HK-2 (cell line): ENCODE data around the gene DENND1A.
A peak's percentile ranks its signal among the peaks of the same experiment; 100 is the strongest.

ENCODE experiments used
- DNase-seq: peaks from one replicate; pipeline ENCODE4 v3.0.0-alpha.2; 2018; ENCODE audit not compliant: unreplicated experiment

Gene DENND1A

DNA sequence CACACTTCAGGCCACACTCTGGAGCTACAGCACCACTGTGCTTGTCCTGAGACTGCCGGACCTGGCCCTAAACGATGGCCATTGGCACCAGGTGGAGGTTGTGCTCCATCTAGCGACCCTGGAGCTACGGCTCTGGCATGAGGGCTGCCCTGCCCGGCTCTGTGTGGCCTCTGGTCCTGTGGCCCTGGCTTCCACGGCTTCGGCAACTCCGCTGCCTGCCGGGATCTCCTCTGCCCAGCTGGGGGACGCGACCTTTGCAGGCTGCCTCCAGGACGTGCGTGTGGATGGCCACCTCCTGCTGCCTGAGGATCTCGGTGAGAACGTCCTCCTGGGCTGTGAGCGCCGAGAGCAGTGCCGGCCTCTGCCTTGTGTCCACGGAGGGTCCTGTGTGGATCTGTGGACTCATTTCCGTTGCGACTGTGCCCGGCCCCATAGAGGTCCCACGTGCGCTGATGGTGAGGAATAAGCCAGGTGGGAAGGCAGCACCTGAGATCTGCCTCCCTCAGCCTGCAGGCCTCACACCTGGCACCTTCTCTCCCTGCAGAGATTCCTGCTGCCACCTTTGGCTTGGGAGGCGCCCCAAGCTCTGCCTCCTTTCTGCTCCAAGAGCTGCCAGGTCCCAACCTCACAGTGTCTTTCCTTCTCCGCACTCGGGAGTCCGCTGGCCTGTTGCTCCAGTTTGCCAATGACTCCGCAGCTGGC, 559.2 kb downstream of the DENND1A start:
- DNase-seq = no peak

DNA sequence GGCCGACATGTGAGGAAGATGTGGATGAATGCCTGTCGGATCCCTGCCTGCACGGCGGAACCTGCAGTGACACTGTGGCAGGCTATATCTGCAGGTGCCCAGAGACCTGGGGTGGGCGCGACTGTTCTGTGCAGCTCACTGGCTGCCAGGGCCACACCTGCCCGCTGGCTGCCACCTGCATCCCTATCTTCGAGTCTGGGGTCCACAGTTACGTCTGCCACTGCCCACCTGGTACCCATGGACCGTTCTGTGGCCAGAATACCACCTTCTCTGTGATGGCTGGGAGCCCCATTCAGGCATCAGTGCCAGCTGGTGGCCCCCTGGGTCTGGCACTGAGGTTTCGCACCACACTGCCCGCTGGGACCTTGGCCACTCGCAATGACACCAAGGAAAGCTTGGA, 559.8 kb downstream of the DENND1A start:
- DNase-seq = no peak

DNA sequence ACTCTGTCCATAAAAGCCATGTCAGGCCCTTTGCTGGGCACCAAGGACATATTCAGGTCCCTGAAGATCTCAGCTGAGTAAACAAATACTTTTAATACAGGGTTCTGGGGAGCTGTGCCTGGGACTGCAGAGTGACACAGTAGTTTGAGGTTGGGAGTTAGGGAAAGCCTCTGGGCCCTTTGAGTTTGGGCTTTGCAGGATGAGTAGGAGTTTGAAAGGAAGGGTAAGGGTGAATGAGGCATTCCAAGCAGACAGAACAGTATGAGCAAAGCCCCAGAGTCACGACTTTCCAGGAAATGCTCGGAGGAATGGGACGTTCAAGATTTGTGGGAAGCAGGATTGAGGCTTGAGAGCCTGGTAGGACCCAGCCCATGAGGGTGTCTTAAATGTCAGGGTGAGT, 560.6 kb downstream of the DENND1A start:
- no peak for DNase-seq

DNA sequence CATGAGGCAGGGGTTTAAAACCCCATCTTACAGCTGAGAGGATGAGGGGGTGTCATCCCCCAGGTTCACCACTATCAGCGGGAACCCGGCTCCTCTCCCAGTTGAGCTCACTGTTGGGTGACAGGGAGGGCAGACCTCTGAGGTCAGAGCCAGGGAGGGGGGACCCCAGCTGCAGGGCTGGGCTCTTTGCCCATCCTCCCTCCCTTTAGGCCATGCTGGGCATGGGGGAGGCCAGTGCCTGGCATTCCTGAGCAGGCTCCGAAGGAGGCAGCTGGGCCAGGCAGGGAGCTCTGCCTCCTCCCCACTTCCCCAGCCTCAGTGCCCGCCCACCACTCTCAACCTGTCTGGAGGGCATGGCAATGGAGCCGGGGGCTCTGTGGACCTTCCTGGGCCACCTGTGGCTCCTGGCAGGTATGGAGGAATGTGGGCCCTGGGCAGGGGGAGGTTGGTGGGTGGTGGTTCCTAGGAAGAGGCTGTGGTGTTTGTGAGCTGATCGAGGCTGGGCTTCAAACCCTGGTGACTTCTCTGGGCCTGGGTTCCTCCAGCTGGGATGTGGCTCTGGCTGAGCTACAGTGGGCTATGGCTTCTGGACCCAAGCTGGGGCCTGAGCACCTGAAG, 561.3 kb downstream of the DENND1A start:
- no peak for DNase-seq

DNA sequence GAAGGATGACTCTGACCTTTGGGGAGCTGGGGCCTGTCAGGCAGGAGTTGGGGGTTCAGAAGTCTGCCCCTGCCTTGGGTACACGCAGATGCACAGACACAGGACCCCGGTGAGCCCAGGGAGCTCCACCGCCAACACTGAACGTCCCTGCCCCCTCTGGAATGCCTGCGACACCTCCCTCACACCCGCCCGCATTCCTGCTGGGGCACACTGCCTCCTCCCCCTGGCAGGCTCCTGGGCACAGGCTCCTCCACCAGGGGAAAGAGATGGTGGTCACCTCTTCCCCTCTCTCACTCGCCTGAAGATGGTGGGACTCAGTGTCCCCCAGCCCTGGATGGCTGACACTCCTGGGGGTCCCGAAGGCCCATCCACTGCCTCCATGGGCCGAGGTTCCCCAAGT, 561.9 kb downstream of the DENND1A start:
- DNase-seq = no peak

DNA sequence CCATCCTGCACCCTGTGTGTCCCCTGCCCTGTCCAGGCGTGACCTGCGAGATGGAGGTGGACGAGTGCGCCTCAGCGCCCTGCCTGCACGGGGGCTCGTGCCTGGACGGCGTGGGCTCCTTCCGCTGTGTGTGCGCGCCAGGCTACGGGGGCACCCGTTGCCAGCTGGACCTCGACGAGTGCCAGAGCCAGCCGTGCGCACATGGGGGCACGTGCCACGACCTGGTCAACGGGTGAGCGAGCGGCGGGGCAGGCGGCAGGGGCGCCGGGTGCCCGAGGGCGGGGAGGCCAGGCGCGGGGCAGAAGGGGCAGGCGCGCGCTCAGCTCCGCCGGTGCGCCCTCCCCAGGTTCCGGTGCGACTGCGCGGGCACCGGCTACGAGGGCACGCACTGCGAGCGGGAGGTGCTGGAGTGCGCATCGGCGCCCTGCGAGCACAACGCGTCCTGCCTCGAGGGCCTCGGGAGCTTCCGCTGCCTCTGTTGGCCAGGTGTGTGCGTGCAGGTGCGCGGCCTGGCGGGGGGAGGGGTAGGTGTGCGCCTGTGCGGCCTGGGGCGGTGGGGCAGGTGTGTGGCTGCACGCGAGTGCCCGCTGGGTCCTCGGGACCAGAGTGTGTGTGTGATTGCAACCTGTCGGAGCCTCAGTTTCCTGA, 563.9 kb downstream of the DENND1A start:
- DNase-seq = no peak

DNA sequence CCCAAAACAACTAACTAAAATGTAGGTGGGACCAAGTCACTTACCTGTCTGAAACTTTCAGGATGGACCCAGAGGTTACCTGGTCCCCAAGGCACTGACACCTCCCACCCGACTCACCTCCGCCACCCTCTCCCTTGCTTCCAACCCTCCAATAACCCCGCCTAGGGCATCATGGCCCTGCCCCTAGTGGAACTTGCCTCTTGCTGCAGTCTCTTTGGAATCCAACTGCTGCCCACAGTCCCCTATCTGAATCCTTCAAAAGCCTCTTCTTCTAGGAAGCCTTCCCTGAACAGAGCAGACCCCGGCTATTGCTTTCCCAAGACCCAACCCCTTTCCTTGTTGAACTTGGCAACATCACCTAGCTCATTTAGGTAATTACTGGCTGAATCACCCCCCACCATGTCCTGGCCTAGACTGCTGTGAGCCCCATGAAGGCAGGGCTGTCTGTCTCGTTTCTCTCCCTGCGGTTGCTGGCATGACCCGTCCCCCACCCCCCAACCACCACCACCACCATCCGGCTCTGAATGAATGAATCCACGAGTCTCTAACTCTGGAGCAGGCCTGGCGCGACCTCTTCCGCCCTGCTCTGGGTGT, 564.5 kb downstream of the DENND1A start:
- DNase-seq = no peak

DNA sequence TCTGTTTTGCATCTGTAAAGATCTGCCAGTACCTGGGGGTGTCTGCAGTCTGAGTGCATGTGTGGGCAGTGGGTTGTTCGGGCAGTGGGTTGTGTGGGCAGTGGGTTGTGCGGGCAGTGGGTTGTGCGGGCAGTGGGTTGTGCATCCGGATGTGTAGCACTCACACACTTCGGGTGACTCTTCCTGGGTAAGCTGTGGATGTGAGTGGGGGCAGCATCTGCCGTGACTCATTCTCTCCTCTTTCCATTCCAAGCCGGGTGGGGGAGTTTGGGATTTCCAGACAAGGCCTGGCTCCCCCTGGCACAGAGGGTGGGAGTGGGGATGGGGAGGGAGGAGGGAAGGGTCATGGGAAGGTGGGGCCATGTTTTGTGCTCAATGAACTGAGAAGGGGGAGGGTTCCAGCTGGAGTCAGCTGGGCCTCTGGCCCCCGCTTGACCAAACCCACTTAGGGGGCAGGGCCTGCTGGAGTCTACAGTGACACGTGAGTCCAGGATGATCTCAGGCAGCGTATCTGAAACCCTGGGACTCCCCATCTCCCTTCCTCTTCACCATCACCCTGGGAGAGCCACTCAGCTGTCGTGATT, 565.6 kb downstream of the DENND1A start:
- peak; percentile 85 for DNase-seq

DNA sequence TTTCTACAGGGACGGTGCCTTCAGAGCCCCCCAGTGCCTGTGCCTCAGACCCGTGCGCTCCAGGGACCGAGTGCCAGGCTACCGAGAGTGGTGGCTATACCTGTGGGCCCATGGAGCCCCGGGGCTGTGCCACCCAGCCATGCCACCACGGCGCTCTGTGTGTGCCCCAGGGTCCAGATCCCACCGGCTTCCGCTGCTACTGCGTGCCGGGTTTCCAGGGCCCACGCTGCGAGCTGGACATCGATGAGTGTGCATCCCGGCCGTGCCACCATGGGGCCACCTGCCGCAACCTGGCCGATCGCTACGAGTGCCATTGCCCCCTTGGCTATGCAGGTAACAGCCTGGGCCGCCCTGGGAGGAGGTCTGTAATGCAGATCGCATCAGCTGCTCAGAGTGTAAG, 567.1 kb downstream of the DENND1A start:
- DNase-seq = no peak

DNA sequence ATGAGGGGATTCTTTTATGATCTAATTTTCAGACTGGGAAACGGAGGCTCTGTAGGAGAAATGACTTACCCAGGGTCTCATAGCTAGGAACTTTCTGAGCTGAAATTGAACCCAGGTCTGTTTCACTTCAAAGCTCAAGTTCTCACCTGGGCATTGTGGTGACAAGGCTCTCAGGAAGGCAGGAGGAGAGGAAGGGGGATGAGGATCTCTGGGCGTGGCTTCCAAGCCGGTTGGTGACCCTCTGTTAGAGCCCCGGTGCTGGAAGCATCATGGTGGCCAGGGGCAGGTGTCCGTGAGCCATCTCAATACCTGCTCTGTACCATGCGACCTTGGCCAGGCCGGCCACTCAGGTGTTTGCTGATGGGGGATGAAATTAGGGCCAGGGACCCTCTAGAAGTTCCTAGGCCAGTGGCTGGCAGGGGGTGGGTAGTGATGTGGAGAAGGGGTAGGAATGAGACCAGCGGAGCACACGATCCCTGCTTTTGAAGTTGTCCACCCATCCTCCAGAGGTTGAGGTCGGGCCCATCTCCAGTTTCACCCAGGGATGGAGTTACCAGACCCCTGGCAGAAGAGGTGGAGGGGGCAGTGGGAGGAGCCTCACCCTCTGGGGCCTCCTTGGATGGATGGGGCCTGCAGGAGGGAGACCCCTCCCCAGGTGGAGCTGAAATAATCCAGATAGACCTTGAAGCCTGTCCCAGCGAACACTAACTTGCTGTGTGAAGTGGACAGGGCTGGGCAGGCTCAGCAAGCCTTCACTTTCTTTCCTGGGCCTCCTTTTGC, 568.0 kb downstream of the DENND1A start:
- no peak for DNase-seq

DNA sequence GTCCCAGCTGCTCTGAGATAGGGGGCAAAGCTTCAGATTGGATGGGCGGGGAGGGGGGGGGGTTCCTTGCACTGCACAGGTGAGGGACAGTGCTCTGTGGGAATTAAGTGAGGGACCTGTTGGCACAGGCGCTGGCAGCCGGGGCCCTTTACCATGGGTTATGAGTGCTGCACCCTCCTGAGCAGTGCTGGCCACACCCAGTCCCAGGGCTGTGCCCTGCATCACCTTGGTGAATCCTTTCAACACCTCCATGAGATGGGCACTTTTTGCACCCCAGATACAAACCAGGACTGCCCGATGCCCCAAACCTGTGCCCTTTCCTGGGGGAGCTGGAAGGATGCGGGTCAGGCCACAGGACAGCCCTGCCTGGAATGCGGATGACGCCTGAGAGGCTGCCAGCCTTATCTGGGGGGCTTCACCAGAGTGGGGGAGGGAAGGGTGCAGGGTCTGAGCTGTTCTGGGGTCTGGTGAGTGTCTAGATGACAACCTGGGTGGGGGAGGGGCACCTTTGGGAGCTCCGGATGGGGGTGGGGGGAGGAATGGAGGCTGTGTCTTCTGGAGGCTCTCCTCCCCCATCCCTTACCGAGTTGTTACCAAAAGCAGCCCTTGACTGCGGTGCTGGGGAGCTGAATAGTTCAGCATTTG, 568.7 kb downstream of the DENND1A start:
- DNase-seq = no peak

DNA sequence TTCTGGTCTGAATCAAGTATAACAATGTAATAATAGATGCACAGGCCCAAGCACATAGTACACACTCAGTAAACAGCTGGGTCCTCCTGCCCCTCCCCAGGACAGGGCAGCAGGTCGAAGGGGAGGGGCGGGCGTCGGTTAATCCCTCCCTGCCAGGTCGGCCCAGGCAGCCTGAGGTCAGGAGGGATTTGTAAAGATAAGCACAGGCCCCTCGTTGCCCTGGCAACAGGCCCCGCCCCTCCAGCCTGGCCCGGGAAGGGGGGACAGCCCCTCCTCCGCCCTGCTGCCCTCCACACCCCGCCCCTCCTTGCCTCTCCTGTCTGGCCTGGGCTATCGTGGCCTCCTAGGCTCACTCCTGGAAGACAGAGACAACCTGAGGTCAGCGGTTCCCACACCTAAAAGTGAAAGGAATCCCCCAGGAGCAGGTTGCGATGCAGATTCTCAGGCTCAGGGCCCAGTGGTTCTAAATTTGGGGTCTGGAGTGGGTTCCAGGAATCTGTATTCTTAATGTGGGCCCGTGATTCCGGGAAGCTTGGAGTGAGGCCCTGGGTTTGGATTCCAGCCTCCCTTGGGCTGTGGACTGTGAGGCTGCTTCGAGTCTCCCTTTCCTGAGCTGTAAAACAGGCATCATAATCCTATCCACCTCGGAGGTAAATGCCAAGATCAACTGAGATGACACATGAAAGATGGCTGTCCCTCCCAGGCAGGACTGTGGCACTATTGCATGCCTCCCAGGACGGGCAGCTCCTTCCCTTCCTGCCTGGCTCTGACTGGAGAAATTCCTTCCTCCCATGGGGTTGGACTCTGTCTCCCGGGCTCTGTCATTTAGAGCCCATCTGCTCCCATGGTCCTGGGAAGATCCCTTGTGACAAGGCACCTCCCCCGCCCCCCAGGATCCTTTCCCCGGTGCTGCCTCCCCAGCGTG, 569.5 kb downstream of the DENND1A start:
- no peak for DNase-seq

DNA sequence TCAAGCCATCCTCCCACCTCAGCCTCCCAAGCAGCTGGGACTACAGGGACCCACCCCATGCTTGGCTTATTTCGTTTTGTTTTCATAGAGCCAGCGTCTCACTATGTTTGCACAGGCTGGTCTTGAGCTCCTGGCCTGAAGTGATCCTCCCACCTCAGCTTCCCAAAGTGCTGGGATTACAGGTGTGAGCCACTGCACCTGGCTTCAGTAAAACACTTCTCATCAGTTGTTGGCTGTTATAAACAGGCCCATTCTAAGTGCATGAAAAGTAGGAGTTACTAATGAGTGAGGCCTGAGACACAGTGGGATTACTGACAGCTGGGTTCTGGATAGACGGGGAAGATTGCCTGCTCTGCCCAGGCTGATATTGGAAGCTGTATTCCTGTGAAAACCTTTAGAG, 570.4 kb downstream of the DENND1A start:
- DNase-seq = no peak

DNA sequence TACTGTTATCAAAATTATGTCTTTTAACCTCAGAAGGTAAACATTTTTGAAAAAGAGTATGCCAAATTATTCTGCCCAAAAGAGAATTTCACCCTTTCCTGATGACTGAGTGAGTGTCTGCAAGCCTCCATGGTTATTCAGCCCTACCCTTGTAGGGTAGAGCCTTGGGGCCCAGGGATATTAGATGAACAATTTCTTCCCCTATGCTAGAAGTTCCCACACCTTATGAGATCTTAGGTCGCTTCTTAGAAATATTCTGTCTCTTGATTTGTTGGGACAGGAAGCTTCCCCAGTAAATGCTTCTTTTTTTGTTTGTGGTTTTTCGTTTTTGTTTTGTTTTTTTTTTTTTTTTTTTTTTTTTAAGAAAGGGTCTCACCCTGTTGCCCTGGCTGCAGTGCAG, 570.8 kb downstream of the DENND1A start:
- no peak for DNase-seq

DNA sequence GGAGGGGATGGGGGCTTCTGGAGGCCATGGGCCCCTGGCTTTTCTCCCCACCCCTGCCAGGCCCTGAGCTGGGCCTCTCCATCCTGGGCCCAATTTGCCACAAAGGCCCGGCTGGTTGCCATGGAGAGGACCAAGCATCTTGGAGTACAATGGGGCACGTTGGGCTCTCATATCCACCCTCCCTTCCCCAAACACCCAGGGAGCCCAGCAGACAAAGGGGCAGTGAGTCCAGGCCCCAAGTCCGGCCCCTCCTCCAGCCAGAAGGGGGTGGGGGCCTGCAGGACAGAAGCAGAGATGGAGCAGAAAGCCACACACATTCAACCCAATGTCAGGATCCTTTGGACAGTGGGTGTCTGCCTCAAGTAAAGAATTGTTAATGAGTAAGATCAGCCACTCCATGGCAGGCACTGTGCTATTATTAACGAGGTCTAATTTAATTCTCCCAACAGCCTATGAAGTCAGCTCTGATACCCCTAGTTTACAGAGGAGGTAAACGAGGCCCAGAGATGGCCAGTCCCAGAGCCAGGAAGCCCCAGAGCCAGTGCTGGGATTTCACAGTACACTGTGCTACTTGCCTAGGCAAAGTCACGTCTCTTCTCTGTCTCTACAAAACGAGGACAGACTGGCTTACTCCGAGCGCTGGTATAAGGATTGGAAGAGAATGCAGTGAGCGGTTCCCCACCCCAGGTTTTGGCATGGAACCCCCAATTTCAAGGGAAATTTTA, 571.6 kb downstream of the DENND1A start:
- DNase-seq = no peak

DNA sequence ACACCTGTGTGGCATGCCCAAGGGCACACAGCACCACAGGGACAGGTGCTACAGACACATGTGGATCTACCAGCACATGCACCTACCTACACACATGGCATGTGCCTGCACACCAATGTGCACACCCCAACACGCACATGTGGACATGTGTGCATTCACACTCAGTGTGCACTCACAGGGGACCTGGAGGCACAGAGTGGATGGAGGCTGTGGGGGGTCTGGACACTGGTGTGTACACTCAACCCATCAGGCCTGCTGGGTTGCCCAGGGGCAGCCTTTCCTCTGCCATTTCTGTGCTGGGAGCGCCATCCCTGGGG, 572.2 kb downstream of the DENND1A start:
- DNase-seq = no peak

DNA sequence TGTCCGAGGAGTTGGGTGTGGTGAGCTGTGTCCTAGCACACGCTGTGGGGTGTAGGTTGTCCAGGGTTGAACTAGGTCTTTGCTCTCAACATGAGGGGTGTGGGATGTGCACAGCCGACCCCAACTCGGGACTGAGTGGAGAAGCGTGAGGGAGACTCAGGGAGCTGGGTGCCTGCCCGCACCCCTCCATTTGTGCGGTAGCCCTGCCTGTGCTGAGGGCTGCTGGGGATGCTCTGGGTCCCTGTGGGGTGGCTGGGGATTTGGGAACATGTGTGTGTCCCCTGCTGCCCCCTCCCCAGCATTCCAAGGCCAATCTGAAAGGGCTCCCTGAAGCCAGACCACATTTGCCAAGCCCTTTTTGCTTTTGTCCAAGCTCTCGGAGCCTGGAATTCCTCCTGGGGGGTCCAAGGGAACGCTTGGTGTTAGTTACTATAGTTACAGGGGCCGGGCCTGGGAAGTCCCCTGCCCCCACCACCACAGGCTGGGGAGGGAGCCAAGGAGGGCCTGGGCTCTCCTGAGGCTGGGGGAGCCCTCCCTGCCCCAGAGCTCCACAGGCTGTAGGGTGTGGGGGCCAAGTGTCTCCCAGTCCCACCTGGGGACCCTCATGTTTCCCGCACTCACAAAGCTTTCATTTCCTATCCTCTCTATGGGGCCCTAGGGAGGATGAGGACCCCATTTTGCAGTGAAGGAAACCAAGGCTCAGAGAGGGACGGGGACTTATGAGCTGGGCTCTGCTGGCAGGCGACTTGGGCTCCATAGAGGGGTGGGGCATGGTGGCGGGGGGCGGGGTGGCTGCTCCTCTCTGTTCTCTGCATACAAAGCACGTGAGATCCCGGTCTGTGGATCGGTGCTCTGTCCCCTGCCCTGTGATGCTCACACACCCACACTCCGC, 572.8 kb downstream of the DENND1A start:
- no peak for DNase-seq

DNA sequence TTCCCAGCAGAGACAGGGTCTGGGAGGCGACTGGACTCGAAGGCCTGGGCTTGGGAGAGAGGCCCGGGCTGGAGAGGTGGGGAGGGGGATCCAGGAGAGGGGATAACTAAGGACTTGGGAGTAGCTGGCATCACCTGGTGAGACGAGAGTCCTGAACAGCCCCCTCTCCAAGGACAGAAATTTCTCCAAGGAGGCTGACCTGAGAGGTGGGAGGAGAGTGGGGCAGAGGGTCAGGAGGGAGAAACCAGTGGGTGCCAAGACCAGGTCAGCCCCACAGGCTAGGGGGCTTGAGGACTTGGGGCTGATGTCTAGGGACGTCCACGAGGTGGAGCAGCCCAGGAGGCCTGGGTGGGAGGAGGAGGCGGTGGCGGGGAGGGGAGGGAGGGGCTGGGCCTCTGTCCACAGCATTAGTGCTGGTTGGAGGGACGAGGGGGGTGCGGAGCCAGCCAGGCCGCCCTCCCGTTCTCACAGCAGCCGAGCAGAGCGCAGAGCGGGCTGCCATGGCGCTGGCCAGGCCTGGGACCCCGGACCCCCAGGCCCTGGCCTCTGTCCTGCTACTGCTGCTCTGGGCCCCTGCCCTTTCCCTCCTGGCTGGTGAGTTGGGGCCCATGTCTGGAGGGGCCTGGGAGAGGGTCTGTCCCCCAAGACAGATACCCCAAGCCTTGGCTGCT, 574.0 kb downstream of the DENND1A start, which contains the start of gene CRB2:
TSS of gene CRB2 (plus strand) at position 437 of the 671 bp plus-strand sequence. CDS start at position 501, 64 bp downstream.
- no peak for DNase-seq
